GM18505 (cell line): ENCODE data around the gene PACSIN1.
A peak's percentile ranks its signal among the peaks of the same experiment; 100 is the strongest.

Experiments
- ATAC-seq: cut with Tn5 transposase; IDR thresholded peaks from one replicate; pipeline ENCODE4 v1.9.1; 2021; ENCODE audit not compliant: unreplicated experiment
- POLR2A ChIP-seq: IDR thresholded peaks from 4 replicates; pipeline ENCODE4 v1.6.1; 2011; ENCODE audit warnings: borderline replicate concordance; ENCODE audit not compliant: insufficient read depth, insufficient read length; ENCODE audit errors: extremely low read depth

The PACSIN1 gene

GRCh38 chr6:34465531-34466241 is at the start of gene PACSIN1:
TSS of gene PACSIN1 (plus strand) at chr6:34466076. CDS start at chr6:34526306, 60,230 bp downstream.
- ATAC-seq: no peak
- no peak for TF ChIP-seq POLR2A

DNA sequence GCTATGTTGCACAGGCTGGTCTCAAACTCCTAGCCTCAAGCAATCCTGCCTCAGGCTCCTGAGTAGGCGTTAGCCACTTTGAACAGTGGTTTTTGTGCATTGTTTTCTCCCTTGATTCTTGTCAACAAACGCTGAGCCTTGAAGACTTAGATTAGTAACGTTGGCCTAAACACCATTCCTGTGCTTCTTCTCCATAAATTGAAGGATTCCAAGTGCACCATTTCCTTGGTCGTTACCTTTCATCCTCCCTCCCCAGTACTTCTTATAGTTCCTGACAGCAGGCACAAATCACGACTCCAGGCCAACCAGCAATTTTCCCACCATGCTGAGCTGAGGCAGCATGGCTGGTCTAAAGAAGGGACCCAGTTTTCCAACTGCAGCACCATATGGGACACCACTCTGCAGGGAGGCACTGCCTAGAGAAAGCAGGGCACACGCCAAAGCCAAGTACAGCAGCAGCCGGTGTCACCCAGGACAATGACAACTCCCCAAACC is 49.0 kb upstream of the PACSIN1 start:
- ATAC-seq: no peak

DNA sequence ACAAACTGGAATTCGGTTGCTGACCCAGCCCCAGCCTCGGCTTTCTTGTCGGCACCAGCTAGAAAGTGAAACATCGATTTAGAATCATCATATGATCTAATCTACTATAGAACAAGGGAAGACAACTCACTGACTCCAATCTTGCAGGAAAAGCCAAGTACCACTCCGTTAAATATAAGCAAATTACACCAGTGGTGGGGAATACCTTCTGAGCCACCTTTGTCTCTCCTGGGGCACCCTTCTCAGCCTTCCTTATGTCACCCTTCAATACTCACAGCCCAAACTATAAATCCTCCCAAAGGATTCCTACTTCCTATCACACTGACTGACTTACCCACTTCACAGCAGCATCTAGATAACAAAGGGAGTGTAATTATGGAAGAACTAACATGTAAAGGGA is 47.5 kb upstream of the PACSIN1 start:
- TF ChIP-seq POLR2A: no peak
- no peak for ATAC-seq

More for the DNA sequence above, 49.0 kb upstream of the PACSIN1 start:
- TF ChIP-seq POLR2A: no peak

- ATAC-seq: no peak
- TF ChIP-seq POLR2A: no peak
Observed at GRCh38 chr6:34423254-34423653, 42.6 kb upstream of the PACSIN1 start.

DNA sequence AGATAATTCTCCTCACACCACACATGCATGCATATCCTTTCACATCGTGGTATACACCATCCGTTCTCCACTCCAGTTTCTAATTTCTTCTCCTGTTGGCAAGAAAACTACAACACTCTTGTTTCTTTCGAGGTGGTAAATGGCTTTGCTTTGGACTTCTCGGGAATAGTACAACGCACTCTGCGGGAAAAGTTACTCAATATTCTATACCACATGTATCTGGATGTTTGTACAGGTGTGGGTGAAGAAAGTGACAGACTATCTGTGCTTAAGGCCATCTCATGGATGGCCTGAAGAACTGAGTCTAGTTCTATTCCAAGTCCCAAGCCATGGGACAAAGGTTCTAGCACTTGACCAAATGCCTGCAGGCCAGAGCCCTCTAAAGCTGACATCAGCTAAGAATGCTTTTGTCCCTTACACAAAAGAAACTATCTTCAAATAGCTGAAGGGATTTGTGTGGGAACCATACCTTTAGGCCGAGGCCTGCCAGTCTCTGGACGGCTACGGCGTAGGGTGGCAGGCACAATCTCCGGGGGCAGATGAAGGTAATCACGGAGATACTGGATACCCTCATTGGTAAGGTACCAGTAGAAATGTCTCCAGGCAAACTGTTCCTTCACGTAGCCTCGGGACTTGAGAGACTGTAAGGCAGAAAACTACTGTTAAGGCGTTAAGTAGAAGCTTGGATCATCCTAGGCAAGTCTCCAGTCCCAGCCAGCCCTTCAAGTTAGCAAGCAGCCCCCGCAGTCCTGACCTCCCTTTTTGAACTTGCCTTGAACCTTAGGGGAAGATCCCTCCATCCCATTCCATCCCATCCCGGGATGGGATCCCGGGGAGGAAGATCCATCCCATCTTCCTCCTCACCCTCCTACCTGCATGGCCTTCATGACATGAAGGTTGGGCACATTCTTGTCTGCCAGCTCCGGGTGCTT is 41.4 kb upstream of the PACSIN1 start:
- ATAC-seq: no peak
- TF ChIP-seq POLR2A: no peak

DNA sequence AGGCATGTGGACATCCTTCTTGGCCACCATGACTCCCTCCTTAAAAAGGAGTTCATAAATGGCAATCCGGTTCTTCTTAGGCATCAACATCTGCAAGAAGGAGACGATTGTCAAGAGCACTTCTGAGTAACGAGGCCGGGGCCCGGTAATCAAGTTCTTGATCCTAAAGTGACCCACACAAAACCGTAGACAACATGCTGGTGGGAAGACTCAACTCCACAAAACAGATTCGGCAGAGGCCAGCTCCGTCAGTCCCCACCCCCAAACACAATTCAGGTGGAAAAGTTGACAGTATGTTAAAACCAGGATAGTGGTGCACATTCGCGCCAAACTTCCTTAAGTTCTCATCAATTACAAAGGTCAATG is 40.8 kb upstream of the PACSIN1 start:
- ATAC-seq: no peak
- no peak for TF ChIP-seq POLR2A

DNA sequence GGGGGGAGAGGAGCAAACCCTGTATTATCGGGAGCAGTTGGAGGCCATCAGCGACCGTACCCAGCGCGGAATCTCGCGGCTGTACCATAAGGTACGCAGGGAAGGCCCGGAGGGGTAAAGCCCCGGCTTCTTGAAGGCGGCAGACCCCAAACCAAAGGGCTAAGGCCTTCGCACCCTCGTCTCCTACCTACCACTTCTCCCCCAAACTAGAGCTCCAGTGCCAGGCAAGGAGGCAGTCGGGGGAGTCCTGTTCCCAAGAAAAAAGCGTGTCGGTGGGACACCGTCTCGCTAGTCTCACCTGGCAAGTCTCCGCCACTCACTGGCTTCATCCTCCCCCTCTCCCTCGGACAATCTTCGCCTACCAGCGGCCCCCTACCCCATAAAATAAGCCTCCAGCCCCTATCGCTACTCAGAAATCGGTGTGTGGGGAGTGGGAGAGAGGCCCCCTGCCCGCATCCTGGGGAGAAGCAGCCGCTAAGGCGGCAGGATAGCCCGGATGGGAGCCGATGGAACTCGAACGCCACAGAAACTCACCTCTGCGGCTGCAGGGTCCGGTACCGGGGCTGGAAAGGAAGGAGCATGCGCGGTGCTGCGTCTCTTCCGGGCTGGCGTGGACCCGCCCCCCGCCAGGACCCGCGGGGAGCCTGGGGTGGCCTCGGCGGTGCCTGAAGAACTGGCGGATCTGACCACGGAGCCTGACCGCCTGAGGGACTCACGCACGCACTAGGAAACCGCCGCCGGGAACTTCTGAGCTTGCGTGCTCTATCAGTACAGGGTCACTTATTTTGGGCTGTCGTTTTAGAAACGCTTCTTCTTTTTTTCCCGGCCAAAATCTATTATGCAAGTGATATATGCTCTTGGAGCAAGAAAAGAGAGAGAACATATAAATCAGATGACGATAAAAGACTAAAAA is 40.1 kb upstream of the PACSIN1 start, which contains the start of gene RPS10:
TSS of gene RPS10 (minus strand) at position 572 of the 913 bp plus-strand sequence. CDS start 848 bp downstream, outside the sequence.
- ATAC-seq: peak; percentile 74
- TF ChIP-seq POLR2A: peak; percentile 95

GRCh38 chr6:34435916-34436315 is 30.0 kb upstream of the PACSIN1 start:
- no peak for ATAC-seq

DNA sequence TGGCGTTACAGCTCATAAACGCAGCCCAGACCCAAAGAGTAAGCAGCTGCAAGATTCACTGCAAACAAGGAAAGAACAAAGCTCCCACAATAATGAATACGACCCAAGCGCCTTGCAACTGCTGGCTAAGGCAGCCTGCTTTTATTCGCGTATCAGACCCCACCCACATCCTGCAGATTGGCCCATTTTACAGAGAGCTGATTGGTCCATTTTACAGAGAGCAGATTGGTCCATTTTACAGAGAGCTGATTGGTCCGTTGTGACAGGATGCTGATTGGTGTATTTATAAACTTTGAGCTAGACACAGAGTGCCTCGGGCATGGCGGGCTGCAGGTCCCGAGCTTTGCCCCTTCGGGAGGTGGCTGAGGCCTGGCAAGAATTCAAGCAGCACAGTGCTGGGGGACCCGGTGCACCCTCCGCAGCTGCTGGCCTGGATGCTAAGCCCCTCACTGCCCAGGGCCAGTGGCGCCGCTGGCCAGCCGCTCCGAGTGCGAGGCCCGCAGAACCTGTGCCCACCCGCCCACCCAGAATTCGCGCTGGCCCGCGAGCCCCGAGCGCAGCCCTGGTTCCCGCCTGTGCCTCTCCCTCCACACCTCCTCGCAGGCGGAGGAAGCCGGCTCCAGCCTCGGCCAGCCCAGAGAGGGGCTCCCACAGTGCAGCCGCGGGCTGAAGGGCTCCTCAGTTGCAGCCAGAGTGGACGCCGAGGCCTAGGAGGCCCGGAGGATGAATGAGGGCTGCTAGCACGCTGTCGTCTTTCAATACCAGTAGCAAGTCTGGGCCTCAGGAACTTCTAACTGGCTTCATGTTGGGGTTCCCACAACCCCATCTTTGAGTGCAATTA is 28.9 kb upstream of the PACSIN1 start:
- ATAC-seq: no peak
- TF ChIP-seq POLR2A: no peak

More at GRCh38 chr6:34435916-34436315, 30.0 kb upstream of the PACSIN1 start:
- TF ChIP-seq POLR2A: no peak

- TF ChIP-seq POLR2A: no peak
- no peak for ATAC-seq
Observed at GRCh38 chr6:34437644-34437970, 28.3 kb upstream of the PACSIN1 start.

DNA sequence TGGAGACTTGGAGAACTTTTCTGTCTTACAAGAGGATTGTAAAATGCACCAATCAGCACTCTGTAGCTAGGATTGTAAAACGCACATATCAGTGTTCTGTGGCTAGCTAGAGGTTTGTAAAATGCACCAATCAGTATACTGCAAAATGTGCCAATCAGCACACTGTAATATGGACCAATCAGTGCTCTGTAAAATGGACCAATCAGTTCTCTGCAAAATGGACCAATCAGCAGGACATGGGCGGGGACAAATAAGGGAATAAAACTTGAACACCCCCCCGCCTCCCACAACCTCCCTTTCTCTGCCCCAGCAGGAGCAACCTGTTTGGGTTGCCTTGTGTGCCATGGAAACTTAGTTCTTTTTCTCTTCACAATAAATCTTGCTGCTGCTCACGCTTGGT is 27.2 kb upstream of the PACSIN1 start:
- no peak for ATAC-seq
- no peak for TF ChIP-seq POLR2A

DNA sequence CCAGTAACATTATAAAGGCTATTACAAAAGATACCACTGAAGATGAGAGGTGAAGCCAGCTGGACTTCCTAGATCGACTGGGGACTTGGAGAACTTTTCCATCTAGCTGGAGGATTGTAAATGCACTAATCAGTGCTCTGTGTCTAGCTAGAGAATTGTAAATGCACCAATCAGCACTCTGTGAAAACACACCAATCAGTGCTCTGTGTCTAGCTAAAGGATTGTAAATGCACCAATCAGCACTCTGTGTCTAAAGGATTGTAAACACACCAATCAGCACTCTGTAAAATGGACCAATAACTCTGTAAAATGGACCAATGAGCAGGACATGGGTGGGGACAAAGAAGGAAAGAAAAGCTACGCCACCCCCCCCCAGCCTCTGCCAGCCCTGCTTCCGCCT is 26.4 kb upstream of the PACSIN1 start:
- ATAC-seq: no peak
- no peak for TF ChIP-seq POLR2A
